ENCODE measurements around the gene C6orf136.
A peak's percentile ranks its signal among the peaks of the same experiment; 100 is the strongest.

Gene C6orf136

DNA sequence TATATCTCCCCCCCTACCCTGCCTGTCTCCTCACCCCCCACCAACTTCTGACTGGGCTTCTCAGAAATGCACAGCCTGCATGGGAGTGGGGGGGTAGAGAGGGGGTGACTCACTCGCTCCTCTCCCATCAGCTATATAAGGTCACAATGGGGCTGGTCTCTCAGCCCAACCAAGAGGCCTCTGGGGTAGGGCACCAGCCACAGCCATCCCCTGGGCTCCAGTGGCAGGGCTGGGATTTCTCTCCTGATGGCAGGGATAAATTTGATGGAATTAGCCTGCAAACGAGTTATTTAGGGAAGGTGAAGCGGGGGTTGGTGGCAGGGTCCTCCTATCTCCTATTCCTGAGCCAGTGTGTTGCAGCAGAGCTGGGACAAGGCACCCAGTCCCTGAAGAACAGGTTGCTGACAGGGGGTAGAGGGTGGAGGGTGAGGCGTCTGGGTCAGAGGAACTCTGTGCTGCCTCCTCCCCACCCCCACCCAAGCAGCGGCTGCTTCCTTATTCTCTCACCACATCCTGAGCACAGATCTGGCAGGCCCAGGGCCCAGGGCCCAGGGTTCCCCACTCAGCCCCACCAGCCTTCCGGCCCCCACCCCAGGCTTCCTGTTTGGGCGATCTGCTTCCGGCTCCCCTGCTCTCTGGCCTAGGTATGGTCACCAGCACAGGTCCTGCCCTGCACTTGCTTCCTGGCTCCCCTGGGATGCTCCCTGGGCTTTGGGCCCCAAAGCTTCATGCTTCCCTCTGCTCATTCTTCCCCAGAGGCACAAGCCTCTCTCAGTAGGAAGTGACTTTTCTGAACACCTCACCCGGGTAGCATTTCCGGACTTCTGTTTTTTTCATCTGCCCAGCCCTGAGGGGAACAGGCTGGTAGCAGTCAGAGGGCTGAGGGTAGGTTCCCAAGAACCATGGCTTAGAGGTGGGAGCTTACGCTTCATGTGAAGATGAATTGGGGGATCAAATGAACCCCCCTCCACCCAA lies 35.5 kb downstream of the C6orf136 start:
- Histone ChIP-seq H3K4me3 (ENCODE audit: low read depth in 1 of 2, low read length in 2 of 2) (peak overlapping the region; percentile 85 to 92), H3K9me3 (ENCODE audit: control insufficient read depth in 1 of 2, low read length in 2 of 2) (no peaks in the 10 kb centered on the region), H3K4me1 (ENCODE audit: control insufficient read depth in 1 of 2, insufficient read depth in 2 of 2, low read length in 2 of 2) (peaks cover 24 to 34% of the 10 kb centered on the region in 2 donors), H3K36me3 (ENCODE audit: control insufficient read depth in 1 of 2, insufficient read depth in 2 of 2, low read length in 2 of 2) (peaks cover 3 to 6% of the 10 kb centered on the region in 2 donors), H3K27me3 (ENCODE audit: control insufficient read depth in 1 of 2, insufficient read depth in 2 of 2, low read length in 2 of 2) (no peaks in the 10 kb centered on the region), H3K9ac (ENCODE audit: low read depth in 1 of 2, low read length in 2 of 2) (peak overlapping the region; percentile 67 to 72), H3K27ac (ENCODE audit: low read depth, low read length) (peak overlapping the region; percentile 85)

DNA sequence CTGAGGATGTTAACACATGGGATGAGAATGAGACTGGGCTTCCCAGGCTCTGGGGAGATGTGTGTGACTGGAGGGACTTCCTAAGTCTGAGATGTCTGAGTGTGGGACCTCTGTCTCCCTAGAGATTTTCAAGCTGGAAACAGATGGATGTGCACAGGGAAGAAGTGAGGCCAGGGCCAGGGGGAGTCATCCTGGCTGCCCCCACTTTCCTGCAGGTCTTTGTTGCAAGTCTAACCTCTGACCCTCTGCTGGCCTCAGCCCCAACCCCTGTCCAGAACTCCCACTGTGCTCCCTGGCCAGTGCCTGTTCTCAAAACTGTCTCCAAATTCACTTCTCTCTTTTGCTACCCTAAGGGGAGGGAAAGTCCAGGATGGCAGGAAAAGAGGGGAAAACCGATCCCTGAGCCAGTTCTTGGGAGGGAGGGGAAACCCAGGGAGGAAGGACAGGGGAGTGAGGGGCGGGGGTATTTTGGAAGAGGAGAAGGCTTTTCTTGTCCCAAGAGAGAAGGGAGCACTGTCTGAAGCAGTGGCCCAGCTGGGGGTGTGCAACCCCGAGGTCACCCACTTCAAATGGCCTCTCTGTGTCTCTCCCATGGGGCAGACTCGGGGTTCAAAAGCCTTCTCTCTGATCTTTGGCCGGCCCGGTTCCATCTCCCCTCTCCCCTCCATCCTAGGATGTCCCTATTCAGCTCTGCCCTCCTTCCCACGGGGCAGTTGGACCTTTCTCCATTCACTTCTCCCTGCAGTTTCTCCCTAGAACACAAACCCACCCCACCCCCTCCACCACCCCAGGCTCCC lies 36.4 kb downstream of the C6orf136 start:
- H3K9ac ChIP-seq (ENCODE audit: low read depth in 1 of 2, low read length in 2 of 2) = peak overlapping the region; percentile 67 to 72
- peak overlapping the region; percentile 85 to 92 for H3K4me3 ChIP-seq (ENCODE audit: low read depth in 1 of 2, low read length in 2 of 2)
- H3K27ac ChIP-seq (ENCODE audit: low read depth, low read length) = peak overlapping the region; percentile 85
- no peaks in the 10 kb centered on the region for H3K27me3 ChIP-seq (ENCODE audit: control insufficient read depth in 1 of 2, insufficient read depth in 2 of 2, low read length in 2 of 2)
- H3K4me1 ChIP-seq (ENCODE audit: control insufficient read depth in 1 of 2, insufficient read depth in 2 of 2, low read length in 2 of 2) = peaks cover 32 to 40% of the 10 kb centered on the region in 2 donors
- no peaks in the 10 kb centered on the region for H3K9me3 ChIP-seq (ENCODE audit: control insufficient read depth in 1 of 2, low read length in 2 of 2)
- H3K36me3 ChIP-seq (ENCODE audit: control insufficient read depth in 1 of 2, insufficient read depth in 2 of 2, low read length in 2 of 2) = peaks cover 0 to 3% of the 10 kb centered on the region in 2 donors

DNA sequence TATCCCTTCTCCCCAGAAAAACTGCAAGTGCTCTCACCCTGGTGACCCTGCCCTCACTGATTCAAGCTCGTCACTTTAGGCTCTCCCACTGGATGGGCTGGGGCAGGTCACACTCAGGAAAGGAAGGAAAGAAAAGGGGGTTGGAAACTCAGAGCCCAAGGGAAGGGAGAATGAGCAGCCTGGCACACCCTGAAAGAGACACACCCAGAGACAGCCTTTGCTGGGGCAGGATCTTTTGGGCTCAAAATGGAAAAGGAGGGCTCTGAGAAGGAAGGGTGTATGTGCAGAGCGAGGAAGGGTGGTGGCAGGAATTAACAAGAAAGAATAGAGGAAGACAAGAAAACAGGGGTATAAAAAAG lies 37.0 kb downstream of the C6orf136 start:
- Histone ChIP-seq H3K36me3 (ENCODE audit: control insufficient read depth in 1 of 2, insufficient read depth in 2 of 2, low read length in 2 of 2) (no peaks in the 10 kb centered on the region), H3K4me1 (ENCODE audit: control insufficient read depth in 1 of 2, insufficient read depth in 2 of 2, low read length in 2 of 2) (peaks cover 32 to 44% of the 10 kb centered on the region in 2 donors), H3K9me3 (ENCODE audit: control insufficient read depth in 1 of 2, low read length in 2 of 2) (no peaks in the 10 kb centered on the region), H3K4me3 (ENCODE audit: low read depth in 1 of 2, low read length in 2 of 2) (peak overlapping the region; percentile 85 to 92), H3K9ac (ENCODE audit: low read depth in 1 of 2, low read length in 2 of 2) (peak overlapping the region; percentile 55 to 72), H3K27me3 (ENCODE audit: control insufficient read depth in 1 of 2, insufficient read depth in 2 of 2, low read length in 2 of 2) (no peaks in the 10 kb centered on the region), H3K27ac (ENCODE audit: low read depth, low read length) (peak overlapping the region; percentile 85)

DNA sequence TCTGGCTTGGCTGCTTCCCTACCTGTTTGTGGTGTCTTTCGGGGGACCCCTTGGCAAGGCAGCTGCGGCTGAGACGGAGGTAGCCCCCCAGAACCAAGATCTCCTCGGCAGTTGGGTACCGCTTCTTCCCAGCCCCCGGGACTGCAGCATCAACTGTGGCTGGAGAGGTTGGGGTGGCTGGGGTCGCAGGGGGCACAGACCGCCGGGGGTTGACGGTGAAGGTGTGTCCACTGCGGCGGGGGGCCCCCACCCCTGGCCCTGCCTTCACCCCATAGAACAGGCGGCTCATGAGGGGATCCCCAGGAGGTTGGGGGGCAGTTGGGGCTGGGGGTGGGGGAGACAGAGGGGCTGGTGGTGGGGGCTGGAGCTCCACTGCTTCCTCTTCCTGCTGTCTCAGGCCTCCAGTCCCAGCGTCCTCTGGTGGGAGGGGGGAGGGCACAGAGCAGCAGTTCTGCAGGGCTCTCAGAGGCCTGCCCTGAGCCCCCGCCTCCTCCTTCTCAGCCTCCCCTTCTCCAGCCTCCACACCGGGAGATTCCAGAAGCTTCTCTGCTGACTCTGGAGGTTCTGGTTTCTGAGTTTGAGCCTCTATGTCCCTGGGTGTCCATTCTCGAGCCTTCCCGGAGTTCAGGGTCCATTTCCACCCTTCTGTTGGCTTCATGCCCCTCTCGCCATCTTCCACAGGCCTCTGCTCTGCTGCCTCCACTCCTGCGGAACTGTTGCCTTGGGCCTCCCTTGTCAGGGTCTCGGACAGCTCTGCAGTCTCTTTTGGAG lies 37.6 kb downstream of the C6orf136 start:
- Histone ChIP-seq H3K4me1 (ENCODE audit: control insufficient read depth in 1 of 2, insufficient read depth in 2 of 2, low read length in 2 of 2) (peaks cover 31 to 45% of the 10 kb centered on the region in 2 donors), H3K27me3 (ENCODE audit: control insufficient read depth in 1 of 2, insufficient read depth in 2 of 2, low read length in 2 of 2) (no peaks in the 10 kb centered on the region), H3K36me3 (ENCODE audit: control insufficient read depth in 1 of 2, insufficient read depth in 2 of 2, low read length in 2 of 2) (no peaks in the 10 kb centered on the region), H3K9ac (ENCODE audit: low read depth in 1 of 2, low read length in 2 of 2) (peak overlapping the region; percentile 55 to 72), H3K4me3 (ENCODE audit: low read depth in 1 of 2, low read length in 2 of 2) (peak overlapping the region; percentile 85 to 92), H3K27ac (ENCODE audit: low read depth, low read length) (peak overlapping the region; percentile 91), H3K9me3 (ENCODE audit: control insufficient read depth in 1 of 2, low read length in 2 of 2) (no peaks in the 10 kb centered on the region)

DNA sequence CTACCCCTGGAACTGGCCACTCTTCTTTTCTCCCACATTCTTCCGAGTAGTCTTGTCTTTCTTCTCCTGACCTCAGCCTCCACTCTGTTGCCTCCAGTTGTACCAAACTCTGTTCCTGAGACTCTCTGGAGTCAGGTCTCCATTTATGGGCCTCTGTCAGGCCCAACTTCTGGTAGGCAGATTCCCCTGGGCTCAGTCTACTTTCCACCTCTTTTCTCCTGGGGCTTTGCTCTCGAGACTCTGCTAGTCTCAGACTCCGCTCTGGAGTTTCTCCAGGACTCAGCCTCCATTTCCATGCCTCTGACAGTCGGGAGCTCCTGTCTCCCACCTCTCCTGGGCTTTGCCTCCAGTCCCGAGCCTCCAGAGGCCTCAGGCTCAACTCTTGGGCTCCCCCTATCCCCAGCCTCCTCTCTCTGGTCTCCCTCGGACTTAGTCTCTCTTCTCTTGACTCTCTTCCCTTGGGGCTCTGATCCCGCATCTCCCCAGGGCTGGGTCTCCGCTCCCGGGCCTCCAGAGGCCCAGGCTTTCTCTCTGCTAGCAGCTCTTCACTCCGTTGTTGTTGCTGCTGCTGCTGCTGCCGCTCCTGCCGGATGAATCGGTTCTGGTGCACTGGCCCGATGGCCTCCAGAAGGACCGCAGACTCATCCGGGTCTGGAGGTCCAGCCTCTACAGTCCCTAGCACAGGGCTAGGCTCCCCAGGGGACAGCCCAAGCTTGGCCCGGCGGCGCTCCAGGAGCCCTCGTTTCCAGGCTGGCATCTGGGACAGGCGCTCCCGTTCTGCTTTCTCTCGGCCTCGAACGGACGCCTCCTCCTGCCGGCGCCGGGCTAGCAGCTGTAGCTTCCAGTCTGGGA lies 38.5 kb downstream of the C6orf136 start:
- H3K4me1 ChIP-seq (ENCODE audit: control insufficient read depth in 1 of 2, insufficient read depth in 2 of 2, low read length in 2 of 2) = peaks cover 31 to 45% of the 10 kb centered on the region in 2 donors
- H3K4me3 ChIP-seq (ENCODE audit: low read depth in 1 of 2, low read length in 2 of 2) = peak overlapping the region; percentile 85 to 92
- peak overlapping the region; percentile 55 to 72 for H3K9ac ChIP-seq (ENCODE audit: low read depth in 1 of 2, low read length in 2 of 2)
- no peaks in the 10 kb centered on the region for H3K36me3 ChIP-seq (ENCODE audit: control insufficient read depth in 1 of 2, insufficient read depth in 2 of 2, low read length in 2 of 2)
- peak overlapping the region; percentile 91 for H3K27ac ChIP-seq (ENCODE audit: low read depth, low read length)
- no peaks in the 10 kb centered on the region for H3K27me3 ChIP-seq (ENCODE audit: control insufficient read depth in 1 of 2, insufficient read depth in 2 of 2, low read length in 2 of 2)
- no peaks in the 10 kb centered on the region for H3K9me3 ChIP-seq (ENCODE audit: control insufficient read depth in 1 of 2, low read length in 2 of 2)

DNA sequence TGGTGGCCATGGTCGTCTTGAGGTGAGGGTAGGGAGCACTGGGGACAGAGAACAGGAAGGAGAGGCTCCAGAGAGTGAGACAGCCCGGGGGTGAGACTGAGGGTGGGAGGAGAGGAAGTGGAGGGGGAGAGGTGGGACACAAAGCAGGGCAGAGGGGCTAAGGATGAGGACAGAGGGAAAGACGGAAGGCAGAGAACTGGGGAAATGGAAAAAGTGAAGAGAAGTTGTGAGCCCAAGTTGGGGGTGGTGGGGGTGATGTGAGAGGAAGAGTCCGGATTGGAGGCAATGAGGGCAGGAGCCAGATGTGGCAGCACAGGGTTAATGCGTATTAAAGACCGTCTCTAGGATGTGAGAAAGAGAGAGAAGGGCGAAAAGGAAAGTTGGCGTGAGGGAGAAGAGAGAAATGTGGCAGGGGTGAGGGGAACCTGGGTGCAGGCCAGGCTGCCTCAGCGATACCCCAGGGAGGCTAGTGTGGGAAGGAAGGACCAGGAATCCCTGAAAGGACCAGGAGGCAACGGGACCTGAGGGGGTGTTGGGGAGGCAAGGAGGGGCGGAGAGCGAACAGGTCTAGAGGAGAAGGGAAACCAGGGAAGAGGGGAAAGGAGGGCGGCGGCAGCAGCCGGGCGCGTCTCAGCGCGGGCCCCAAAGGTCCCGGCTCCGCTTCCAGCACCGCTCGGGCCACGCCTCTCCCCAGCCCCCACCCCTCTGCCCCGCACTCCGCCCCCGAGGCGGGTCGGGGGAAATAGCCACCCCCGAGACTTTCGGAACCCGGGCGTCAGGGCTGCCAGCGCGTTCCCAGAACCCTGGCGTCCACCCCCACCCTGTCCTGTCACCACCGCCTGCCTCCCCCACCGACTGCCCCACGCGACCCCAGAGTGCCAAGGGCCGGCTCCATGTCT lies 39.3 kb downstream of the C6orf136 start, which contains the start of gene PPP1R18:
TSS of gene PPP1R18 (minus strand) at position 637 of the 899 bp plus-strand sequence. CDS start at position 10, 627 bp downstream.
- Histone ChIP-seq H3K4me1 (ENCODE audit: control insufficient read depth in 1 of 2, insufficient read depth in 2 of 2, low read length in 2 of 2) (peaks cover 33 to 46% of the 10 kb centered on the region in 2 donors), H3K36me3 (ENCODE audit: control insufficient read depth in 1 of 2, insufficient read depth in 2 of 2, low read length in 2 of 2) (no peaks in the 10 kb centered on the region), H3K4me3 (ENCODE audit: low read depth in 1 of 2, low read length in 2 of 2) (peak within 1 kb of the TSS; percentile 85 to 92), H3K27me3 (ENCODE audit: control insufficient read depth in 1 of 2, insufficient read depth in 2 of 2, low read length in 2 of 2) (no peaks in the 10 kb centered on the region), H3K27ac (ENCODE audit: low read depth, low read length) (peak within 1 kb of the TSS; percentile 91), H3K9ac (ENCODE audit: low read depth in 1 of 2, low read length in 2 of 2) (peak within 1 kb of the TSS; percentile 72 to 79), H3K9me3 (ENCODE audit: control insufficient read depth in 1 of 2, low read length in 2 of 2) (no peaks in the 10 kb centered on the region)

DNA sequence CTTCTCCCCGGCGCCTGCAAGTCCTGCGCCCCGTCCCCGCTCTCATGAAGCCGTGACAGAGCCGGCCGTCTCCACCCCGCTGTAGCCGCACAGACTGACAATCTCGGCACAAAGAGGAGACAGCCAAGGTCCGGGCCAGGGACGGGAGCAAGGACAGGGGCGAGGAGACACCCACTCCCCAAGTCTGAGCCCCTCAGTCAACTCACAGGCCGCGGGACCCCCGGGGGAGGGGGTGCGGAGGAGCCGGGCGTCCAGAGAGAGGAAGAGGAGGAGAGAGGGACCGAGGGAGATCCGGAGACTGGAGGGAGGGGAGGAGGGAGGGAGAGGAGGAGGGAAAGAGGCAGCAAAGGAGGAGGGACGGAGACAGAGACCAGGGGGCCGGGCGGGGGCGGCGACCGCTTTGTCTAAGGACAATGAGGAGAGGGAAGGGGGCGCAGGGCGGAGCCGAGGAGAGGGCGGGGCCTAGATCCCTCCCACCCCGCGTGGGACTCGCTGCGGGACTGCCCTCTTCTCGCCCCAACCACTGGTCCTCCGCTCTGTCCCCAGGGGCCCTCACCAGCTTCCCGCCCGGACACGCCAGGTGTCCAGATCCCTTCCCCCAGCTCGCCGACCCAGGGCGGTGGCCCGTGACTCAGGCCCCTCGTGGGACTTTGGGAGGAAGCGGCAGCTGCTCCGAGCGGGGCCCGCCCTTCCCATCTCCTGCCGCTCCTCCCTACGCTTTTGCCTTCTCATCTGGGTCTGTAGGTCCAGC lies 40.1 kb downstream of the C6orf136 start:
- peaks cover 37 to 41% of the 10 kb centered on the region in 2 donors for H3K4me1 ChIP-seq (ENCODE audit: control insufficient read depth in 1 of 2, insufficient read depth in 2 of 2, low read length in 2 of 2)
- H3K27me3 ChIP-seq (ENCODE audit: control insufficient read depth in 1 of 2, insufficient read depth in 2 of 2, low read length in 2 of 2) = no peaks in the 10 kb centered on the region
- no peaks in the 10 kb centered on the region for H3K36me3 ChIP-seq (ENCODE audit: control insufficient read depth in 1 of 2, insufficient read depth in 2 of 2, low read length in 2 of 2)
- peak overlapping the region; percentile 85 to 92 for H3K4me3 ChIP-seq (ENCODE audit: low read depth in 1 of 2, low read length in 2 of 2)
- H3K27ac ChIP-seq (ENCODE audit: low read depth, low read length) = peak overlapping the region; percentile 91
- no peaks in the 10 kb centered on the region for H3K9me3 ChIP-seq (ENCODE audit: control insufficient read depth in 1 of 2, low read length in 2 of 2)
- peak overlapping the region; percentile 72 to 79 for H3K9ac ChIP-seq (ENCODE audit: low read depth in 1 of 2, low read length in 2 of 2)
